Right hindlimb (tissue), 1 donor: Measurements from ENCODE around the gene ADI1.
"Not testable (repeated sequence)": the region's sequence is repeated elsewhere in the genome, so short reads cannot be mapped to it uniquely, and the experiment has no call there.

Experiments
- DNase-seq: peaks from one replicate; pipeline ENCODE4 v3.0.0-alpha.2; 2018

The ADI1 gene

DNA sequence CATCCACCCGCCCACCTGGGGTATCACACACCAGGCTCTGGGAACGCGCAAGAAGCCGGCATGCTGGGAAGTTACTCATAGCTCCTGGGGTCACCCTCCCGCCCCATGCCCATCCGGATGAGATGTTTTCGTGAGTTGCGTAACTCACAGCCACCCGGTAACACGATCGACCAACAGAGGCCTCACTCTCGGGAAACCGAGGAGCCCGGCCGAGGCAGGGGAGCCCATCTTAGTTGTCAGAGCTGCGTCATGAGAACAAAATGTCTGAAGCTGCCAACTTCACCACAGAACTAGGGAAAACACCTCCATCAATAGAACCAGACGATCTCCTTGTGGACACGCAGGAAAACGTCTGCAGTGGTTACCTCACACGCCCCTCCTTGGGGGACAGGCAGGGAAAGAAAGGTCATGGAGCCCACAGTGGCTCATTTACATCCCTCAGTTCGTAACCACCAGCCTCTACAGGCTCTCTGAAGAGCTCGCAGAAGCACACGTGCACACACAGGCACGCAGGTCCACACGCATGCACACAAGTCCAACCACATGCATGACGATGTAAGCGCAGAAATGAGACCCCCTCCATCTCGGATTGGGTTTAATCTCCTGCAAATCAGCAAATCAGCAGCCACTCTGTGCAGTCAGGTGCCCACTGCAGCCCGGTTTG is 26.2 kb downstream of the ADI1 start:
- DNase-seq, result no peak

- DNase-seq, result not testable (repeated sequence)
Measured at GRCh38 chr2:3492475-3492787, 26.9 kb downstream of the ADI1 start.

- no peak for DNase-seq
Measured at GRCh38 chr2:3491716-3492474, 27.4 kb downstream of the ADI1 start.

DNA sequence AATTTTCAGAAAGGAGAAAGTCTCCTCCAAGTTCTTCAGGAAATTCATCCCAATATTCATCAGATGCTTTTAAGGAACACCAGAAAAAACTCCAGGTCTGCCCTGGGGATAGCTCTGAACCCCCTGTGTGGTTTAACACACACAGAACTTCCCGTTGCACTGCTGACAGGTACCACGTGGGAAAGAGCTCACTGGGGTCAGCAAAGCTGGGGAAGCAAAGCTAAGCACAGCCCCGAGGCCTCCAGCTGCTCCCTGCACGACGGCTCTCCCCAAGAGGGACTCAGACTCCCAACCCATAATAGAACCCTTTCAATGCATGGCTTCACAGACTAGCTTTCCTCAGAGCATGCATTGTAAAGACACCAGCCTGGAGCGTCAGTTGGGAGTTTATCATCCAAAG is 28.0 kb downstream of the ADI1 start:
- no peak for DNase-seq

DNA sequence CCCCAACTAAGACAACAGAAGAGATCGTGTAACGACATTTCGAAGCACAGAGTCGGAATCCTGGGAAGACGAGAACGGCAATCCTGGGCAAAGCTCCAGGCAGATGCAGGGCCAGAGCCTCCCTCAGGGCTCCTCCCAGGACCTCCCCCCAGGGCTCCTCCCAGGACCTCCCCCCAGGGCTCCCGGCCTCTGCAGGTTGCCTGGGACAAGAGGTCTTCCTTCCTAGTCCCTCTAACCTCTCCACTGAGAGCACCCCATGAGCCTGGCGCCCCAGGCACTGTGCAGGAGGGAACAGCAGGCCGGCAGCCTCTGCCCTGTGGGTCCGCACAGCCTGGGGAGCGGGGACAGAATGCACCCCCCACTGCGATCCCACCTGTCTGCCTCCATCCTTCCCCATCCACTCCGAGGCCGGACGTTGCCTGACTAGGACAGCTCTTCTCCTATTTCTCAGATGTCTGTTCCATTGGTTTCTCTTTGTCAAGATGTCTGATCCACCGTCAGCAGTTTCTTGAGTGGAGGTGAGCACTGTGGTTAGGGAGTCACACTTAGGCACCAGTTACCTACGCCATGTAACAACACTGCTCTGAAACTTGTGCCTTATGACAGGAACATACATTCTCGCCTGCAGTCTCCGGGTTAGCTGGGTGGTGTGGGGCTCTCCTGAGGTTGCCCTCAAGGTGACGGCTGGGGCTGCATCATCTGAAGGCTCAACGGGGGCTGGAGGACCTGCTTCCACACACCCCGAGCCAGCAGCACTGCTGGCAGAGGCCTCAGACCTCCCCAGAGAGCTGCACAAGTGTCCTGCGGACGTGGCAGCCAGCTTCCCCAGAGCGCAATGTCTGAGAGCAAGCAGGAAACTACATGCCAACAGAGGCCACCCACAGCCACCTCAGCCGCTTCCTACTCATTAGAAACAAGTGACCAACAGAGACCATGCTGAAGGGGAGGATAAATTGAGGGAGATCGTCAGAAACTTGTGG is 28.9 kb downstream of the ADI1 start:
- DNase-seq, result no peak

DNA sequence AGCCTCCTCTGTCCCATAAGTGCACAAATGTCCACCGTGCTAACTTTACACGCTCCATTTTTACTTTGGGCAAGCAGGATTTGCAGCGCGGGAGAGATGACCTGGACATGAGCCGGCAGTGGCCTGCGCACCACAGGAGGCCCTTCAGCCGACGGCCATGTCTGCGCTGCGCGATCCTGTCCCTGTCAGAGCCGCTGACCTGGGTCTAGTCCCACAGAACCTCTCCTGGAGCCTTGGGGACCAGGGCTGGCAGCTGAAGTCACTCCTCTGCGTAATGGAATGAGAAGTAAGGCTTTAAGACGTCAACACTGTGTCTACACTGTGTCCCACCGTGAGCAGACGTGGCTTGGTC is 29.6 kb downstream of the ADI1 start:
- DNase-seq, result no peak

DNA sequence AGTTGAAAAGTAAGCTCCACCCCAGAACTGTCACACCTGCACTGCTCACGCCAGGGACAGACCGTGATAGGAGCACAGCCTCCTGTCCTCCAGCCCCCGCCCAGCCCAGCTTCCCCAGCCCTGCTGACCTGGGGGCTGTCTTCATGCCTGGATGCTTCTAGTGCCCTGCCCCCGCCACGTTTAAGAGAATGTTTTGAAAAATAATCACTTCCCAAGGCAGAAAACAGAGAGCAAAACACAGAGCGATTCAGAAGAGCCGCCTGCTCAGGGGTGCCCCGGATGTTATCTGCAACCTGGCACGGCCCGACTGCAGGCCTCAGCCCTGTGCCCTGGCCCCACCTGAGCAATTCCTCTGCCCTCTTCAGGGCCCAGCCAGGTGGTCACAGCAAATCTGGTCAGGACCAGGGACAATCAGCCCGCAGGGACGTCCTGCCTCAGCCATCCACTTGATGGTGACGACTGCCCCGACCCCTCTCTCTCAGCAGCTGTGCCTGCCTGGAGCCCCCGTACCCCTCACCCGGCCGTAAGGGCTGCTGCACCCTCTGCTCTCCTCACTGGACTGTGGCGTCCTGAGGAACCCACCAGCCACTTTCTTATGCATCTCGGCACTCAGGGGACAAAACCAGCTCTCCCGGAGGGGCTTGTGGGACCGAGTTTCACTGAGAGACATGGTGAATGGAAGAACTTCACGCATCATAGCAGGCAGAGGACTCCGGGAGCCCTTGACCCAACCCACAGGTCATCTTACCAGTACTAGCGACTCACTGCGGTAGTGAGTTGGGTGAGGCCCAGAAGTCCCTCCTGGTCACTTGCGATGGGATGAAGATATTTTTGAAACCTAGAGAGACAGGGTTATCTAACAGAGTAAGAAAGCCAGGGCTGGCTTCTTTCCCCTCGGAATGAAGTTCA is 30.2 kb downstream of the ADI1 start:
- DNase-seq, result no peak

DNA sequence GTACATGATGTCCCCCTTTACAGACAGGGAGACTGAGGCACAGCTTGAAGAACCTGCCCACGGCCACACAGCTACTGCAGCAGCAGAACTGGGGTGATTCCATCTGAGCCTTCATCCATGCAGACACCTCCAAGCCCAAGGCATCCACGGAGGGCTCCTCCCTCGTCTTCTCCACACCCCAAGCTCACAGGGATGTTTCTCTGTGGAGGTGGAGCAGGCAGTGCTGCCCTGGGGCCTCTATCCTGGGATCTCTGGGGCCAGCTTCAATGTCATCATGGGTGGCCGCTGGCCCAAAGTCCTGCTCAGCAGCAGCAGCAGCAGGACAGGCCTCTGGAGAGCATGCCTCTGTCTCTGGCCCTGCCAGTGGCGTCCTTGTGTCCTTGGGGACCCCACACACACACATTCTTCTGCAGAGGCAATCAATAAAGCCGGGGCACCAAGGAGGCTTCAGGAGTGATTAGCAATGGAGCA is 31.2 kb downstream of the ADI1 start:
- no peak for DNase-seq

DNA sequence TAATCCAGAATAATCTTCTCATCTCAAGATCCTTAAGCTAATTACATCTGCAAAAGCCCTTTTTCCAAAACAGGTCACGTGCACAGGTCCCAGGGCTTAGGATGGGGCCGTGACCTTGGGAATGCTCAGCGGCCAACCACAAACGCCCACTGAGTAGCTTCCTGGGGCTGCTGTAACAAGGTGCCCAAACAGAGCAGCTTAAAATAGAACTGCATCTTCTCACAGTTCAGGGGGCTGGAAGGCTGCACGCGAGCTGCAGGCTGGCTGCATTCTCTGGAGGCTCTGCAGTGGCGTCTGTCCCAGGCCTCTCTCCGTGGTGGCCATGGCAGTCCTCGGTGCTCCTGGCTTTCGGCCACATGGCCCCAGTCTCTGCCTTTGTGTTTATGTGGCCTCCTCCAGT is 31.9 kb downstream of the ADI1 start:
- no peak for DNase-seq

GRCh38 chr2:3487028-3487425 is 32.3 kb downstream of the ADI1 start:
- no peak for DNase-seq

- DNase-seq, result no peak
Measured at GRCh38 chr2:3486047-3487027, 33.0 kb downstream of the ADI1 start.

DNA sequence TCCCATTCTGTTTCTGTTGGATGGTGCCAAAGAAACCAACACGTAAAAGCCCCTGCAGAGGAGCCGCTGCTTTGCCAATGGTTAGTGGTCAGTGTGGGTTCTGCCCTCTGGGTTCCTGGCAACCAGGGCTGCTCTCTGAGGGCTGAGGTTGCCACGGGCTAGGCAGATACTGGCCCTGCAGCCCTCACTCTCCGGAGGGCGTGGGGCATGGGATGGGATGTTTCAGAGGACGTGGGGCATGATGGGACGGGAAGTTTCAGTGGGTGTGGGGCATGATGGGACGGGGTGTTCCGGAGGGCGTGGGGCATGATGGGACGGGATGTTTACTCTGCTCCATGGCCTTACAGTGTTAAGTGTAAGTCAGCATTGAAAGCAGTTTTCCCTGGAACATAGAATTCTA is 34.2 kb downstream of the ADI1 start:
- DNase-seq, result no peak

DNA sequence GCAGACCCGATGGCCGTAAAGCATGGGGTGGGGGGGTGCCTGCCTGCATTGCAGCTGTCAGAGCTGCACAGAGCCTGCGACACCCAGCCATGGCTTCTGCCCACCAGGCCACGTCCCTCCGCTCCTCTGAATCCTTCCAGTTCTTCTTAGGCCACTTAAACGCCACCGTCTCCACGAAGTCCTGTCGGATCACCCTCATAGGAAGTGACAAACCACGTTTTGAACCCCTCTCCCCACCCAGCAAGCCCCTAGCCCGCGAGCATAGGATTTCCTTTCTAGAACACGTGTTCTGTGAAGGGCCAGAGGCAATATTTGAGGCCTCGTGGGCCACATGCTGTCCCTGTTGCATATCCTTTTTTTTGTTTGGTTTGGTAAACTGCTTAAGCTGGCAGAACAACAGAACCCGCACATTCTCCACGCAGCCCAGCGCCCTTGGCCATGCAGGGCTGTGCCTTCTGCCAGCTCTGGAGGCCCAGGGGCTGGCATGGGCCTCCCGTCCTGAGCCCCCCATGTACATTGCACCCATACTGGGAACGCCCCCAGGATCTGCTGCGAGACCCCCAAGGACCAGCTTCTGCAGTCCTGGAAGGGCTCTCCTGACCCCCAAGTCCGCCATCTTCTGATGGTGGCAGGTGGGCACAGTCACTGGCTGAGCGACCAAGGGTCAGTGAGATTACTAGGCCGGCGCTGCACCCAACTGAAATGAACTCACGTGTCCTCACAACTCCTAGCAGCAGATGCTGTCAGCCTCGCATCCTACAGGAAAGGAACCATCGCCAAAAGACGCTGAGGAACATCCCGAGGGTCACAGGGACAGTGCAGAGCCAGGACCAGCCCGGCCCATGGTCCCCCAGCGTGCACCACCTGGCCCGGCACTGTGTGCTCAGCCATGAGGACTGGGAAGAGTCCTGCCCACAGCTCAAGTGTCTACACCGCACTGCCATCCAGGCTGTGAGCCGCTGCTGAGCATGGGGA is 35.1 kb downstream of the ADI1 start:
- DNase-seq, result no peak

GRCh38 chr2:3483227-3483985 is 35.9 kb downstream of the ADI1 start:
- peak; percentile 69 for DNase-seq

DNA sequence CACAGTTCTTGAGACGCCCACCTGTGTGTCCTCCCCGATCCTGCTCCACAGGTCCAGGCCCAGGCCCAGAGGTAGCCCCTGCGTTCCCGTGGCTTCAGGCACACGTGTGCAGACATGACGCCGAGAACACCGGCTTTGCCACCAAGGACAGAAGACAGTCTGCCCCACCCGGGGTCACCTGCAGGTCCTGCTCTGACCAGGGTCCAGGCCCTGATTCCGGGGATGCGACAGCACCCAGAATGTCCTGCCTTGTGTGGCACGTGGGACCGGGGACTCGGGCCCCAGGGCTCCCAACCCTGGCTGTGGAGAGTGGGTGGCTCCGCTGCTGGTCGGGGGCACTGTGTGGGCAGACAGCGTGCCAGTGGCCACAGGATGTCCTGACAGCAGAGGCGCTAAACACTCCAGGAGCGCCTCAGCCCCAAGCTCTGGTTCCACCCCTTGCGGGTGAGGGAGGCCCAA is 36.9 kb downstream of the ADI1 start:
- no peak for DNase-seq

- no peak for DNase-seq
Measured at GRCh38 chr2:3481736-3482362, 37.5 kb downstream of the ADI1 start.

- no peak for DNase-seq
Measured at GRCh38 chr2:3481011-3481400, 38.3 kb downstream of the ADI1 start.

DNA sequence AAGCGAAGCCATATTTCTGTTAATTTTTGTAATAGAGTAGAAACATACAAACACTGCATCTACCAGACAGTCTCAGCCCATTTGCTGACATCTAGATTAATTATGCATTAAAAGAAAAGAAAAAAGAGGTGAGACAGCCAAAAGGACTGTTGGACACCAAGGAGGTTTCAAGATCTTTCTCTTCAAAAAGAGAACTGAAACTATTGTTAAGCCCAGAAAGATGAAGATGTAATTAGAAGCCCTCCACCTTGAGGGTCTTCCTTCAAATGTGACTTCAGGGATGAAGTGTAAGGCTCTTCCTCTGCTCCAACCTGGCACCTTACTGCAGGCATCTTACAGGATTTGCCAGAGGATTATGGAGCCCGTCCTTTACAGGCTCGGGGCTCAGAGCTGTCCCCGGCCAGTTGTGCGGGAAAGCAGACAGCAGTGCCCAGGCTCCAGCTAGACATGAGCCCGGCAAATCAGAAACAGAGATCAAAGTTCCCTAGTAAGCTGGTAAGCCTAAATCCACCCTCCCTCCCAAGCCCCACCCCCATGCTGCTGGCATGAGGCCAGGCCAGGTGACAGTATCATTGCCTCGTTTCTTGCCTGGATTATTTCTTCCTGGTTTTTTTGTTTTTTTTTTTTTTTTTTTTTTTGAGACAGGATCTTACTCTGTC is 38.9 kb downstream of the ADI1 start:
- no peak for DNase-seq
